IMR-90 (cell line): Measurements from ENCODE around the gene MS4A15. TPM values are rescaled to one million over a fixed set of nuclear protein-coding genes. Genes with fewer than 3 reads are reported as not detected.

Experiments
- ATAC-seq: fragments of 200-7000 bp; cut with Tn5 transposase; 2 replicates; pipeline ENCODE4 v1.9.1; 2020; ENCODE audit warnings: low read depth, mild to moderate bottlenecking, moderate library complexity
- BruUV-seq: library from RNA; stranded (reverse); fragments of 400-500 nt; replicated peaks from 2 replicates; lab custom pipeline; 2021; lab: Mats Ljungman, UMichigan
- CTCF ChIA-PET: fragments of 300-600 bp; formaldehyde crosslinking; extraction: SDS; loops from one replicate; lab custom pipeline; 2021; ENCODE audit warnings: antibody characterized with exemption; lab: Yijun Ruan, JAX
- POLR2A ChIA-PET: fragments of 300-600 bp; sonication (Branson Sonifier 250); formaldehyde crosslinking; loops from one replicate; lab custom pipeline; 2022; ENCODE audit warnings: antibody characterized with exemption; ENCODE audit not compliant: unreplicated experiment; lab: Charles Lee
- DNase-seq: peaks from one replicate; pipeline ENCODE4 v3.0.0; 2013
- H2AFZ ChIP-seq: replicated peaks from 2 replicates; pipeline ENCODE3; 2013; ENCODE audit warnings: low read length, mild to moderate bottlenecking; ENCODE audit not compliant: poor library complexity
- H2AK5ac ChIP-seq: 2 replicates; pipeline ENCODE4 v1.6.1; 2013; ENCODE audit warnings: low read depth, low read length, inconsistent platforms
- H2AK9ac ChIP-seq: replicated peaks from 2 replicates; pipeline ENCODE3; 2013; ENCODE audit warnings: mild to moderate bottlenecking, low read depth, low read length, moderate library complexity; ENCODE audit not compliant: poor library complexity
- H2BK120ac ChIP-seq: 2 replicates; pipeline ENCODE4 v1.6.1; 2013; ENCODE audit warnings: low read depth, low read length, inconsistent platforms
- H2BK15ac ChIP-seq: 3 replicates; pipeline ENCODE4 v1.6.1; 2013; ENCODE audit warnings: low read depth, low read length, inconsistent platforms
- H2BK20ac ChIP-seq: 2 replicates; pipeline ENCODE4 v1.6.1; 2013; ENCODE audit warnings: low read depth, mild to moderate bottlenecking, inconsistent platforms, low read length, moderate library complexity
- H2BK5ac ChIP-seq: 2 replicates; pipeline ENCODE4 v1.6.1; 2013; ENCODE audit warnings: mild to moderate bottlenecking, low read depth, low read length, inconsistent platforms; ENCODE audit not compliant: poor library complexity, severe bottlenecking
- H3K14ac ChIP-seq: replicated peaks from 2 replicates; pipeline ENCODE4 v1.6.1; 2013; ENCODE audit warnings: low read depth, low read length, inconsistent platforms
- H3K18ac ChIP-seq: 2 replicates; pipeline ENCODE4 v1.6.1; 2013; ENCODE audit warnings: low read depth, low read length, control low read depth
- H3K23ac ChIP-seq: 2 replicates; pipeline ENCODE4 v1.6.1; 2013; ENCODE audit warnings: low read depth, low read length, inconsistent platforms
- H3K27ac ChIP-seq: 2 replicates; pipeline ENCODE4 v1.5.1; 2013; ENCODE audit warnings: mild to moderate bottlenecking, control low read depth, low read length; ENCODE audit not compliant: insufficient read depth
- H3K27me3 ChIP-seq: 2 replicates; pipeline ENCODE4 v1.6.1; 2013; ENCODE audit warnings: low read length; ENCODE audit not compliant: control insufficient read depth, insufficient read depth
- H3K36me3 ChIP-seq: 2 replicates; pipeline ENCODE4 v1.6.1; 2013; ENCODE audit warnings: low read length, mixed read lengths; ENCODE audit not compliant: control insufficient read depth, insufficient read depth
- H3K4ac ChIP-seq: 2 replicates; pipeline ENCODE4 v1.6.1; 2013; ENCODE audit warnings: low read depth, low read length, inconsistent platforms
- H3K4me1 ChIP-seq: 2 replicates; pipeline ENCODE4 v1.6.1; 2013; ENCODE audit warnings: low read length, mixed read lengths; ENCODE audit not compliant: control insufficient read depth, insufficient read depth
- H3K4me2 ChIP-seq: 2 replicates; pipeline ENCODE4 v1.6.1; 2013; ENCODE audit warnings: low read depth, mild to moderate bottlenecking, control low read depth, low read length, moderate library complexity
- H3K4me3 ChIP-seq: 2 replicates; pipeline ENCODE4 v1.5.1; 2013; ENCODE audit warnings: low read depth, mild to moderate bottlenecking, control low read depth, low read length, moderate library complexity; ENCODE audit not compliant: insufficient read depth
- H3K56ac ChIP-seq: 2 replicates; pipeline ENCODE4 v1.6.1; 2013; ENCODE audit warnings: low read length, inconsistent platforms; ENCODE audit not compliant: insufficient read depth; ENCODE audit errors: extremely low read depth
- H3K79me1 ChIP-seq, 2 experiments: 2 replicates each; pipeline ENCODE4 v1.6.1; 2013; ENCODE audit warnings: low read length in 2 of 2, inconsistent platforms in 1 of 2, low read depth in 1 of 2
- H3K9ac ChIP-seq: 2 replicates; pipeline ENCODE4 v1.6.1; 2013; ENCODE audit warnings: low read depth, low read length, control low read depth
- H3K9me1 ChIP-seq: 2 replicates; pipeline ENCODE4 v1.6.1; 2013; ENCODE audit warnings: low read length, inconsistent platforms; ENCODE audit not compliant: insufficient read depth
- H3K9me3 ChIP-seq: 2 replicates; pipeline ENCODE4 v1.6.1; 2013; ENCODE audit warnings: low read length; ENCODE audit not compliant: control insufficient read depth, insufficient read depth
- H4K20me1 ChIP-seq: 2 replicates; pipeline ENCODE4 v1.6.1; 2013; ENCODE audit warnings: low read length, inconsistent platforms; ENCODE audit not compliant: insufficient read depth
- H4K5ac ChIP-seq: 2 replicates; pipeline ENCODE4 v1.6.1; 2013; ENCODE audit warnings: mild to moderate bottlenecking, low read depth, low read length, control low read depth
- H4K8ac ChIP-seq, 2 experiments: 2 replicates each; pipeline ENCODE4 v1.6.1; 2013; ENCODE audit warnings: low read depth in 2 of 2, low read length in 2 of 2, control low read depth in 1 of 2, inconsistent platforms in 1 of 2
- H4K91ac ChIP-seq: 2 replicates; pipeline ENCODE4 v1.6.1; 2013; ENCODE audit warnings: low read depth, low read length, inconsistent platforms; ENCODE audit not compliant: insufficient read depth
- BHLHE40 ChIP-seq: fragments of 150-350 bp; IDR thresholded peaks from 2 replicates; pipeline ENCODE4 v1.6.1; 2016; ENCODE audit warnings: mild to moderate bottlenecking, low read depth, low read length
- MAZ ChIP-seq: IDR thresholded peaks from 2 replicates; pipeline ENCODE4 v1.6.1; 2012; ENCODE audit warnings: low read depth, mild to moderate bottlenecking, low read length, improper control_type of control experiment, moderate library complexity, borderline replicate concordance
- NFE2L2 ChIP-seq: fragments of 150-350 bp; IDR thresholded peaks from 2 replicates; pipeline ENCODE4 v1.6.1; 2016; ENCODE audit warnings: low read depth, mild to moderate bottlenecking, low read length
- WGBS, 2 experiments: methylation state at CpG; one replicate each; pipeline versions ENCODE4 v1.1.5 to v1.1.7; 2013; ENCODE audit warnings: missing lambda C conversion rate in 2 of 2; ENCODE audit not compliant: insufficient read length in 1 of 2; ENCODE audit errors: extremely low coverage in 2 of 2; 5-methylcytosine and 5-hydroxymethylcytosine counted together
- dilution Hi-C: fragments of 300-500 bp; cut with HindIII; formaldehyde crosslinking; loops from one replicate; pipeline ENCODE4 v1.14.3; 2018; ENCODE audit warnings: low sequenced_read_pairs; ENCODE audit not compliant: unreplicated experiment
- in situ Hi-C: fragments of 300-500 bp; cut with MboI; formaldehyde crosslinking; loops from 3 replicates; pipeline ENCODE4 v1.14.3; 2019; ENCODE audit warnings: low sequenced_read_pairs, inconsistent platforms, mixed read lengths
- intact Hi-C: fragments of 100-400 bp; cut with micrococcal nuclease; formaldehyde crosslinking; loops from 2 replicates; pipeline ENCODE4 v1.10.0; 2022
- polyA plus RNA-seq, 3 experiments: library from polyadenylated mRNA; depleted of rRNA; stranded (reverse); fragments of >200 nt; gene quantifications; 2 replicates each; pipeline ENCODE4 v1.2.3, GENCODE V29; 2012; ENCODE audit warnings: low replicate concordance in 1 of 3
- total RNA-seq: library from RNA; depleted of rRNA; stranded (reverse); fragments of >200 nt; gene quantifications from 2 replicates; pipeline ENCODE4 v1.2.3, GENCODE V29; 2012

Gene MS4A15
- total and polyA plus RNA-seq, 2 of the 4 experiments (the other 2 are of a cell fraction) = not detected

DNA sequence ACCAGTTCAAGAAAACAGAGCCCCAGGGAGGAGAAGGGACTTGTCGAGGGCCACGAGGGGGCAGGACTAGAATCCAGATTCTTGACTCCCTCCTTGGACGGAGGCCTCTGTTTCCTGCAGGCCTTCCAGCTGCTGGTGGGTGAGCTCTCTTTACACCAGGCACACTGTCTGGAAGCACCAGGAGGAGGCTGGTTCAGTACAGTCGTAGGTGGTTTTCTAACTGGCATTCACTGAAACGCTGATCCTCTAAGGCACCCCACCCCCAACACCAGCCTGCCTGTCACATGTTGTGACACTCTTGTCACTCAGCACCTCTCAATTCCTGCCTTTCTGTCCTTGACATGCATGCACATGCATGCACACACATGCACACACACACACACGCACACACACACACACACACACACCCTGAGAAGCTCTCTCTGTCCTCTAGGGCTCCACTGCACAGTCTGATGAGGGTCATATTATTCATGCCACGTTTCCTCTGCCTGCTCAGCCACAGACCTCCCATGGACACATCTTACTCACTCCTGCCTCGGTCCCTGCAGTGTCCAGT, 29.2 kb downstream of the MS4A15 start:
- Histone ChIP-seq H3K79me1 (no peaks in the 10 kb centered on the region), H3K23ac (no peak overlapping the region), H3K18ac (no peak overlapping the region), H3K4me1 (peaks cover 5% of the 10 kb centered on the region), H3K27me3 (peaks cover 36% of the 10 kb centered on the region), H2BK15ac (no peak overlapping the region), H3K36me3 (no peaks in the 10 kb centered on the region), H2AK9ac (no peak overlapping the region), H3K27ac (no peak overlapping the region), H3K4me2 (no peak overlapping the region), H4K5ac (no peak overlapping the region), H3K9me1 (peaks cover 7% of the 10 kb centered on the region; the same call in 1 of the 2 replicates), H4K8ac (no peak overlapping the region), H3K56ac (no peak overlapping the region), H2BK20ac (no peak overlapping the region), H4K91ac (no peak overlapping the region), H3K14ac (no peak overlapping the region; the same call in 1 of the 2 replicates), H2BK120ac (no peak overlapping the region), H2AFZ (no peak overlapping the region), H3K4me3 (no peak overlapping the region), H3K9me3 (no peaks in the 10 kb centered on the region), H4K20me1 (no peaks in the 10 kb centered on the region), H3K9ac (no peak overlapping the region), H2AK5ac (no peak overlapping the region), H3K4ac (no peak overlapping the region), H2BK5ac (no peak overlapping the region)
- in situ Hi-C loops = no loop called here
- peak; percentile 35; the same call in 1 of the 2 replicates for ATAC-seq
- intact Hi-C loops = no loop called here
- BruUV-seq = no TSS peak
- TF ChIP-seq MAZ = no peak
- 0 out of 2 replicates have a peak, but pooled peaks have one; percentile 23 for TF ChIP-seq BHLHE40
- TF ChIP-seq NFE2L2 = no peak
- DNase-seq = peak; percentile 57
- WGBS, 2 experiments = 33% methylated on average over 3 of the region's 8 CpGs; no CpG with 5 or more reads in 1 of the 2 experiments
- POLR2A ChIA-PET = interaction anchor here (0.6 kb wide), 1 partner anchor 326 kb away, joined by 3 read pairs; no protein-coding TSS in a partner anchor
- CTCF ChIA-PET = no interaction called here
- dilution Hi-C loops = no loop called here
